NCI-H526 (cell line): ENCODE results near the gene SP4.

Experiments used
- DNase-seq, 2 experiments: peaks; one replicate each; lab custom pipeline; 2025; lab: John Stamatoyannopoulos, UW

SP4 gene

DNA sequence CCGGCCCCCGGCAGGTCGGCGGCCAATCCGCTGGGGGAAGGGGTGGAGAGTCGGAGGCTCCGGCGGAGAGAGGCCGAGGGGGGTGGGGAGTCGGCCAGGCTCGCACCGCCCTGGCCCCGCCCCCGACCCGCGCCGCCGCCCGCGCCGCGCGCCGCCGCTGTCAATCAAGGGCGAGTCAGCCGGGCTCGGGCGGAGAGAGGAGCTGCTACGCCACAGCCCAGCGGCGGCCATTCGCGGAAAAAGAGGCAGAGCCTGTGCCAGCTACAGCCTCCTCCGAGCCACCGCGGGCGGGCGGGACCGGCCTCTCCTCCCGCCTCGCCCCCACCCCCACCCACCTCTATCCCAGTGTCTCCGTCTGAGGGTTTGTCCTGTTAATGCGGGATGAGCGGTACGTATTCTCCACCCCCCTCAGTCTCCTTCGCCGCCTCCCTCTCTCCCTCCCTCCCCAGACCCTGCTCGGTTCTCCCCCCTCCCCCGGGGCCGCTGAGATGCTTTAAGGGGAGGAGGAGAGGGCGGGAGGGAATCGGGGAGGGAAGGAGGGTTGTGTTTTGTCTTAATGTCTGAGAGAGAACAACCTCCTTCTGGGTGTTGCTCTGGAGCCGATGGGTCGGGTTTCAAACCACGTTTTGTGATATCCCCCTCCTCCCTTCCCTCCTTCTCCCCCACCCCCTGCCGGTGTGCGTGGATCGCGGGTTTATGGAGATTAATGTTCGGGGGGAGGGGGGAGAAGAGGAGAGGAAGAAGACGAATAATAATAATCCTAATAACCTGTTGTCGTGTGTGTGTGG, at the start of gene SP4:
TSS of gene SP4 (plus strand) at position 213 of the 788 bp plus-strand sequence. CDS start at position 382, 169 bp downstream.
- peak; percentile 89 to 97 for DNase-seq

DNA sequence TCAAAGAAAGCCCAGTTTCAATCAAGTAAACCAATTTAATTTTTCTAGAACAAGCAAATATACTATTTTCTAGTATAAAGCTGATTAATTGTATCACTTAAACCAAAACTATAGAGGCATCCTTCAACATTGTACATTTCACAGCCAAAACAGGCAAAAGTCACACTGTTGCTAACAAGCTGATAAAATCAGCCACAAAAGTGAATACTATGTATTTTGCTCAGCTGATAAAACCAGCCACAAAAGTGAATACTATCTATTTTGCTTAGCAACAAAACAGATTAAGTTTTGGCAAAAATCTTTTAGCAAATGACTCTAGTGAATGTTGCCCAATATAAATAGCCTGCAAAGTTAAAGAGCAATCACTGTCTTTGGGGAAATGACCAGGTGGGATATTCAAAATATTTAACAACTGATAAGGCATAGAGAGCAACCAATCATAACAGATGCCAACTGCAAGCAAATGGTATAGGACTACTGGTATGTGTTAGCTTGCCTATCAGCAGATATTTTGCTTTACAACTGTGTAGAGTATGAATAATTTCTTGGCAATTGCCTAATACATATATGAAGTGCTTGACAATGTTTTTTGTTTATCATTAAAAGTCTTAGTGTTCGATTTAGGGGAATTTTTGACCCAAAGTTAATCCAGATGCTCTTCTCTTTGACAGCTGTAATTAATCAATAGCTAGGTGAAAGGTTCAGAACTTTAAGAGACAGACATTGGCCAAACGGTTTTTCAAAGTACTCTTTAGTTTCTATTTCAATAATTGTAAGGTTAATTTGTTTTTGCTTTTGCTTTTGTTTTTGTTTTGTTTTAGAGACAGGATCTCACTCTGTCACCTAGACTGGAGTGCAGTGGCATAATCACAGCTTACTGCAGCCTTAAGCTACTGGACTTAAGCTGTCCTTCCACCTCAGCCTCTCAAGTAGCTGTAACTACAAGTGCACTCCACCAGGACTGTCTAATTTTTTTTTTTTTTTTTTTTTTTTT, 44.4 kb upstream of the SP4 start:
- DNase-seq, result peak in 1 of 2 experiments; percentile 34

- DNase-seq, result peak; percentile 74 to 84
Measured at GRCh38 chr7:21393937-21394336, 33.9 kb upstream of the SP4 start.

GRCh38 chr7:21401944-21402343, 25.9 kb upstream of the SP4 start:
- no peak for DNase-seq

GRCh38 chr7:21407796-21408480, 19.9 kb upstream of the SP4 start:
- no peak for DNase-seq

DNA sequence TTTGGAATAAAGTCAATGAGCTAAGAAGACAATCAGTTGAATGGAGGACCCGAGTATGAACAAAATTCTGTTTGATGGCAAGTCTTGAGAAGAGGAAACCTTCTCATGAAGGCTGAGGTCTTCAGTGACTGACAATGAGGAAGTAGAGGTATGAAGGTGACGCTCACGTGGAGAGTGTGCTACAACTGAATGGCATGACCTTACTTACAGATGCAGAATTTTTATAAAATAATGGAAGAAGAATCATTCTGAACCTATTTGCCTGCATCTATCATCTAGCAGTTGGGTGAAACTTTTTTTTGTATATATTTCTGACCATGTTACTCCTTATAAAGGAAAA, 19.4 kb upstream of the SP4 start:
- DNase-seq, result no peak

- no peak for DNase-seq
Measured at GRCh38 chr7:21412410-21412851, 15.5 kb upstream of the SP4 start.

- DNase-seq, result no peak
Measured at GRCh38 chr7:21412957-21413356, 14.9 kb upstream of the SP4 start.

- DNase-seq, result no peak
Measured at GRCh38 chr7:21413502-21413901, 14.4 kb upstream of the SP4 start.

DNA sequence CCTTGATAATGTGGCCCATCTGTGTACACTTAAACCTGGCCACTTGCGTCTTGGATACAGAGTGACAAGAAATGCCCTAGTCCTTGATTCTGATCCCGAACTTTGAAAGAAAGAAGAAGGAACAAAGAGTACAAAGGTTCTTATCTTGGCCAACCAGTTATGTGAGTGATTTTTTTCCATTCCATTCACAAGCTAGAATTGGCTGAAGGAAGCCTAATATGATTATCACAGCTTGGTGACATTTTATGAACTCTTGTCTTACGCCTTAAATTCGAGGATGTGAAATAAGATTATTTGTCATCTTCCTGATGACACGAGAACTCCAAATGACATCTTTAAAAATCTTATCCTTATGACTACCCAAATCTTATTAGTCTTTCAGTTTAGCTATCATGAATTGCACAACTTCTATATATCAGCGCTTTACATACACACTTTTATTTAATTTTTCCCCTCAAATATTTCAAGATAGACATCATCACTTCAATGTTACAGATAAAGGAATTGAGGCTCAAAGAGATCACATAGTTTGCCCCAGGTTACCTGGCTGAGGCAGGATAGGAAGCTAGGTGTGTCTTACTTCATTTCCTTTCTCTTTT, 13.0 kb upstream of the SP4 start:
- no peak for DNase-seq

- DNase-seq, result no peak
Measured at GRCh38 chr7:21417647-21418046, 10.2 kb upstream of the SP4 start.

DNA sequence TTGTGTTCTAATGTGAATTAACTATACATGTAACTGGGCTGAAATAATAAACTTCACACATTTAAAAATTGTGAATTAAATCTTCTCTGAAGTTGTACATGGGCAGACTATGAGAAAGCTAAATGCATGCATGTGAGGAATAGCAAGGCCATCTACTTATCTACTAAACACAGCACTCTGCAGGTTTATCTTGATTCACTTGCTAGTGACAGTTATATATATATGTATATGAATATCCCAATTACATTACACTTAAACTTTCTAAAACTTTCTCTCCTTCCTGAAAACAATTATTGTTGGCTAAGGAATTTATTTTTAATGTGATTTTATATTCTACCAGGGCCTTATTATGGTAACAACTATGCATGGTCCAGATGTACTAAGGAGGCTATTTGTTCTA, 5.1 kb upstream of the SP4 start:
- DNase-seq, result no peak

GRCh38 chr7:21425290-21425689, 2.6 kb upstream of the SP4 start:
- DNase-seq, result no peak

- DNase-seq, result peak in 1 of 2 experiments; percentile 41
Measured at GRCh38 chr7:21426286-21427181, 1.3 kb upstream of the SP4 start.

DNA sequence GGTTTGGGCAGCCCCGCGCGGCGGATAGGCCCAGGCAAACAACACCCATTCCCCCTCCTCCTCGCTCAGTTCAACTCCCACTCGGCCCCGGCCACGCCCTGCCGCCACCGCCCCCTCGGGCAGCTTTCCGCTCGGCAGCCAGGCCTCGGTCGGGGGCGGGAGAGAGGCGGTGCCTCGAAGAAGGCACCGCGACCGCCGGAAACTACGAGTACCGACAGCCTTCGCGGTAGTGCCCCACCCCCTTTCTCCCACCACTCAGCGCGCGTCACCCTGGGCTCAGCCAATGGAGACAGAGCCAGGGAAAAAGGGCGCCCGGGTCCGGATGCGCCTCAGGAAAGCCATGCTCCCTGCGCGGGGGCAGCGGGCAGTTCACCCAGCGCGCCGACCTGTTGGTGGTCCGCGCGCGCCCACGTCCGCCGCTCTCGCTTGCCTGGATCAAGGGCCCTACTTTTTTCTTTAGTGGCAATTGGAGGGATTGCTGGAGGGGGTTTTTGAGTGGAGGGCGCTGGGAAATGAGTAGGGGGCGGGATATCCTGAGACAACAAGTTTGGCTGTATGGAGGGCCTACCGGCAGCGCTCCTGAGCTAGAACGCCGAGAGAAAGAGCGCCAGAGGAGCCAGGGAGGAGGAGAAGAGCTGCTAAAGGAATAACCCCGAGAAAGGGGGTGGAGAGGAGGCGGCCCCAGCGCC, 557 bp upstream of the SP4 start:
- peak; percentile 96 to 99 for DNase-seq

- DNase-seq, result no peak
Measured at GRCh38 chr7:21428659-21428941, 717 bp downstream of the SP4 start.

DNA sequence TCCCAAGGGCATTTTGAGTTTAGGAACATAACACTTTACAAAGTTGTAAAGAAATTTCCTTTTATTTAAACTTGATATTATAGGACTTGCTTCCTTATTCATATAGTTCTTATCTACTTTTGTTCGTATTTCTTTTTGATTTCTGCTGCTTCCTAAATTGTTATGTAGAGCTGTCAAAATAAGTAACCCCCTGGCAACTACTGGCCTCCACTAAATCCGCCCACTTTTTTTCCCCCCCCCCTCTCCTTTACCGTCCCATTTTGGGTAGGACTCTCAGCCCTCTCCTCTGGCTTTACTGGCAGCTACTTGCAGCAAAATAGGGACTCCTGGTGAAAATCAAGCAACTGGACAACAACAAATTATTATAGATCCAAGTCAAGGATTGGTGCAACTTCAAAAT, 1.1 kb downstream of the SP4 start:
- DNase-seq, result peak in 1 of 2 experiments; percentile 3

DNA sequence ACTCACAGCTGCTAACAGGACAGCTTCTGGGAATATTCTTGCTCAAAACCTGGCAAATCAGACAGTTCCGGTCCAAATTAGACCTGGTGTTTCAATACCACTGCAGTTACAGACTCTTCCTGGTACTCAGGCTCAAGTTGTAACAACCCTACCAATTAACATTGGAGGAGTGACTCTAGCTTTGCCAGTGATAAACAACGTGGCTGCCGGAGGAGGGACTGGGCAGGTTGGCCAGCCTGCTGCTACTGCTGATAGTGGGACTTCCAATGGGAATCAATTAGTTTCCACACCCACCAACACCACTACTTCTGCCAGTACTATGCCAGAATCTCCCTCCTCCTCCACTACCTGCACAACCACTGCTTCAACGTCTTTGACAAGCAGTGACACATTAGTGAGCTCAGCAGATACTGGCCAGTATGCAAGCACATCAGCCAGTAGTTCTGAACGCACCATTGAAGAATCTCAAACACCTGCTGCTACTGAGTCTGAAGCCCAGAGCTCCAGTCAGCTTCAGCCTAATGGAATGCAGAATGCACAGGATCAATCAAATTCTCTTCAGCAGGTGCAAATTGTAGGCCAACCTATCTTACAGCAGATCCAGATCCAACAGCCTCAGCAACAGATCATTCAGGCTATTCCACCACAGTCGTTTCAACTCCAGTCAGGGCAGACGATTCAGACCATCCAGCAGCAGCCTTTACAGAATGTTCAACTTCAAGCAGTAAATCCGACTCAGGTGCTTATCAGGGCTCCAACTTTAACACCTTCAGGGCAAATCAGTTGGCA, 2.1 kb downstream of the SP4 start:
- peak in 1 of 2 experiments; percentile 25 for DNase-seq

- DNase-seq, result peak in 1 of 2 experiments; percentile 20
Measured at GRCh38 chr7:21430575-21430954, 2.7 kb downstream of the SP4 start.
